ENCODE results near the gene PIGZ.

Gene PIGZ

GRCh38 chr3:196969660-196970546 is 1.3 kb upstream of the PIGZ start:
- H3K4me1 ChIP-seq (ENCODE audit: insufficient read depth, poor library complexity, severe bottlenecking): no peaks in the 10 kb centered on the region
- peak; percentile 97 for TF ChIP-seq CTCF (IDR thresholded peaks at IDR 0.05; ENCODE audit: poor library complexity, severe bottlenecking)
- H3K36me3 ChIP-seq (ENCODE audit: low read depth): no peaks in the 10 kb centered on the region; the same call in 1 of the 2 replicates
- H3K4me3 ChIP-seq (ENCODE audit: severe bottlenecking): peak overlapping the region; percentile 92
- DNase-seq (ENCODE audit: low spot score): no peak
- peak overlapping the region; percentile 38 for H3K27ac ChIP-seq (ENCODE audit: poor library complexity, severe bottlenecking)
- no peaks in the 10 kb centered on the region for H3K27me3 ChIP-seq (ENCODE audit: insufficient read depth, poor library complexity, severe bottlenecking)
- no peaks in the 10 kb centered on the region for H3K9me3 ChIP-seq (ENCODE audit: severe bottlenecking)
- peak; percentile 73 for ATAC-seq (ENCODE audit: low read depth)

- H3K4me1 ChIP-seq (ENCODE audit: insufficient read depth, poor library complexity, severe bottlenecking): no peaks in the 10 kb centered on the region
- no peaks in the 10 kb centered on the region for H3K27me3 ChIP-seq (ENCODE audit: insufficient read depth, poor library complexity, severe bottlenecking)
- H3K9me3 ChIP-seq (ENCODE audit: severe bottlenecking): no peaks in the 10 kb centered on the region
- peak overlapping the region; percentile 38 for H3K27ac ChIP-seq (ENCODE audit: poor library complexity, severe bottlenecking)
- DNase-seq (ENCODE audit: low spot score): no peak
- no peaks in the 10 kb centered on the region; the same call in 1 of the 2 replicates for H3K36me3 ChIP-seq (ENCODE audit: low read depth)
- peak; percentile 37 for ATAC-seq (ENCODE audit: low read depth)
- no peak for TF ChIP-seq CTCF (IDR thresholded peaks at IDR 0.05; ENCODE audit: poor library complexity, severe bottlenecking)
- peak overlapping the region; percentile 92 for H3K4me3 ChIP-seq (ENCODE audit: severe bottlenecking)
These were observed 564 bp upstream of the PIGZ start for GRCh38 chr3:196969134-196969659.

- no peak for ATAC-seq (ENCODE audit: low read depth)
- H3K27me3 ChIP-seq (ENCODE audit: insufficient read depth, poor library complexity, severe bottlenecking): no peaks in the 10 kb centered on the region
- no peak for TF ChIP-seq CTCF (IDR thresholded peaks at IDR 0.05; ENCODE audit: poor library complexity, severe bottlenecking)
- no peaks in the 10 kb centered on the region for H3K9me3 ChIP-seq (ENCODE audit: severe bottlenecking)
- no peaks in the 10 kb centered on the region; the same call in 1 of the 2 replicates for H3K36me3 ChIP-seq (ENCODE audit: low read depth)
- no peak for DNase-seq (ENCODE audit: low spot score)
- no peaks in the 10 kb centered on the region for H3K4me1 ChIP-seq (ENCODE audit: insufficient read depth, poor library complexity, severe bottlenecking)
- peak overlapping the region; percentile 92 for H3K4me3 ChIP-seq (ENCODE audit: severe bottlenecking)
- H3K27ac ChIP-seq (ENCODE audit: poor library complexity, severe bottlenecking): no peak overlapping the region
These were observed 1.0 kb downstream of the PIGZ start for GRCh38 chr3:196967412-196968232.

- no peaks in the 10 kb centered on the region; the same call in 1 of the 2 replicates for H3K36me3 ChIP-seq (ENCODE audit: low read depth)
- H3K27me3 ChIP-seq (ENCODE audit: insufficient read depth, poor library complexity, severe bottlenecking): no peaks in the 10 kb centered on the region
- no peak for ATAC-seq (ENCODE audit: low read depth)
- no peaks in the 10 kb centered on the region for H3K4me1 ChIP-seq (ENCODE audit: insufficient read depth, poor library complexity, severe bottlenecking)
- H3K9me3 ChIP-seq (ENCODE audit: severe bottlenecking): no peaks in the 10 kb centered on the region
- H3K27ac ChIP-seq (ENCODE audit: poor library complexity, severe bottlenecking): no peak overlapping the region
- H3K4me3 ChIP-seq (ENCODE audit: severe bottlenecking): no peak overlapping the region
- no peak for TF ChIP-seq CTCF (IDR thresholded peaks at IDR 0.05; ENCODE audit: poor library complexity, severe bottlenecking)
- DNase-seq (ENCODE audit: low spot score): no peak
These were observed 1.9 kb downstream of the PIGZ start for GRCh38 chr3:196966526-196967401.
